Neural cell (in vitro differentiated cells): ENCODE measurements around the gene MED15.

Experiments used
- EZH2 ChIP-seq: fragments of 200-600, 300-800 bp; shearing (Covaris generic), sonication (generic); IDR thresholded peaks from 2 replicates; pipeline ENCODE4 v1.6.1; 2014; ENCODE audit warnings: antibody characterized with exemption, low read length, borderline replicate concordance, mild to moderate bottlenecking; ENCODE audit not compliant: insufficient read depth, poor library complexity, severe bottlenecking
- TF ChIP-seq, protein P1 (sequence below): fragments of 450-650 bp; IDR thresholded peaks from 2 replicates; pipeline ENCODE4 v1.5.1; 2014; ENCODE audit warnings: antibody characterized with exemption, mild to moderate bottlenecking, moderate library complexity; ENCODE audit not compliant: poor library complexity, severe bottlenecking

DNA sequence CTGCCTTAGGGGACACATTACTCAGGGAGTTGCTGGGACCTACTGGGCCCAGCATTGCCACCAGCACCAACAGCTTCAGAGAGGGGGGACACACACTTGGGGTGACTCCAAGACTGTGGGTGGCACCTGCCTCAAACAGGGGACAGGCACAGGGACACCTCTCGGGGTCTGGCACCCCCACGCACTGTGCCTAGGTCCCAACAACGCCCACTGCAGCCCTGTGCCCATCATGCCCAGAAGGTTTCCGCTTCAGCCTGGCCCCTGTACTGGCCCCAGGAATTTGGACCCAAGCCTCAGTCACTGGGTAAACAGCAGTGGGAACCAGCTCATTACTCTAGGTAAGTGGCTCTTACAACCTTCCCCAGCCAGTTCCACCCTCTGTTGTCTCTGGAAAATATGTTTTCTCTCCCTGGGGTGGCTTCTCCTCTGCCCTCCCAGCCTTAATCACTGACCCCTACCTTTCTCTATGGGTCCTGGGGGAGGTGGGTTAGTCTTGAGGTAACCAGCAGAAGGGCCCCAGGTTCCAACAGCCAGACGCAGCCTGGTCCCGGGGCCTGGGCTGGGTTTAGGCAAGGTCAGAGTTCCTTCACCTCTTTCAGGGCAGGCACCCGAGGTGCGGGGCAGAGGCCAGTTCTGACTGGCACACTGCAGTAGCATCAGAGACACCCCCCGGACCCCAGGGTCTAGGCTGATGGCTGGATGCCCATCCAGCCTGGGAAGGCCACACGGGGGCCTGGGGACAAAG is 123.6 kb downstream of the MED15 start:
- no peak for TF ChIP-seq EZH2
- TF ChIP-seq, protein P1, sequence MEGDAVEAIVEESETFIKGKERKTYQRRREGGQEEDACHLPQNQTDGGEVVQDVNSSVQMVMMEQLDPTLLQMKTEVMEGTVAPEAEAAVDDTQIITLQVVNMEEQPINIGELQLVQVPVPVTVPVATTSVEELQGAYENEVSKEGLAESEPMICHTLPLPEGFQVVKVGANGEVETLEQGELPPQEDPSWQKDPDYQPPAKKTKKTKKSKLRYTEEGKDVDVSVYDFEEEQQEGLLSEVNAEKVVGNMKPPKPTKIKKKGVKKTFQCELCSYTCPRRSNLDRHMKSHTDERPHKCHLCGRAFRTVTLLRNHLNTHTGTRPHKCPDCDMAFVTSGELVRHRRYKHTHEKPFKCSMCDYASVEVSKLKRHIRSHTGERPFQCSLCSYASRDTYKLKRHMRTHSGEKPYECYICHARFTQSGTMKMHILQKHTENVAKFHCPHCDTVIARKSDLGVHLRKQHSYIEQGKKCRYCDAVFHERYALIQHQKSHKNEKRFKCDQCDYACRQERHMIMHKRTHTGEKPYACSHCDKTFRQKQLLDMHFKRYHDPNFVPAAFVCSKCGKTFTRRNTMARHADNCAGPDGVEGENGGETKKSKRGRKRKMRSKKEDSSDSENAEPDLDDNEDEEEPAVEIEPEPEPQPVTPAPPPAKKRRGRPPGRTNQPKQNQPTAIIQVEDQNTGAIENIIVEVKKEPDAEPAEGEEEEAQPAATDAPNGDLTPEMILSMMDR = no peak
